ENCODE data around the gene PLCB4. TPM values are rescaled to one million over a fixed set of nuclear protein-coding genes. Genes with fewer than 3 reads are reported as not detected.

PLCB4 gene
- total and polyA plus RNA-seq, 12 donors: 0.26 to 8.5 (median 2.8) TPM

- Histone ChIP-seq H3K4me1 (replicated peaks in 1 of 2) (no peaks in the 10 kb centered on the region), H3K27me3 (no peaks in the 10 kb centered on the region), H3K27ac (no peak overlapping the region), H3K36me3 (replicated peaks in 1 of 2) (no peaks in the 10 kb centered on the region), H3K9me3 (replicated peaks in 1 of 3) (no peaks in the 10 kb centered on the region), H3K4me3 (no peak overlapping the region)
- TF ChIP-seq POLR2A (IDR thresholded peaks at IDR 0.05) (no peak), CTCF (IDR thresholded peaks at IDR 0.05) (no peak)
- intact Hi-C loops (cut with DNase I): no loop called here
- WGBS, 4 donors: 54 to 76% (median 68%) methylated on average over 3 of the region's 3 CpGs
- DNase-seq: no peak
Measured at GRCh38 chr20:9035126-9035525, 33.8 kb upstream of the PLCB4 start.

- Histone ChIP-seq H3K27ac (no peak overlapping the region), H3K36me3 (replicated peaks in 1 of 2) (no peaks in the 10 kb centered on the region), H3K4me3 (no peak overlapping the region), H3K27me3 (no peaks in the 10 kb centered on the region), H3K9me3 (replicated peaks in 1 of 3) (no peaks in the 10 kb centered on the region), H3K4me1 (replicated peaks in 1 of 2) (no peaks in the 10 kb centered on the region)
- intact Hi-C loops (cut with DNase I): no loop called here
- DNase-seq: no peak
- TF ChIP-seq POLR2A (IDR thresholded peaks at IDR 0.05): no peak
- no peak for TF ChIP-seq CTCF (IDR thresholded peaks at IDR 0.05)
- 76 to 87% (median 81%) methylated on average over 1 of the region's 1 CpG for WGBS, 4 donors
Measured at GRCh38 chr20:9036593-9036992, 32.3 kb upstream of the PLCB4 start.

- 67 to 82% (median 69%) methylated on average over 6 of the region's 6 CpGs for WGBS, 4 donors
- Histone ChIP-seq H3K36me3 (replicated peaks in 1 of 2) (no peaks in the 10 kb centered on the region), H3K27ac (no peak overlapping the region), H3K27me3 (no peaks in the 10 kb centered on the region), H3K4me1 (replicated peaks in 1 of 2) (no peaks in the 10 kb centered on the region), H3K4me3 (no peak overlapping the region), H3K9me3 (replicated peaks in 1 of 3) (no peaks in the 10 kb centered on the region)
- intact Hi-C loops (cut with DNase I): no loop called here
- TF ChIP-seq CTCF (IDR thresholded peaks at IDR 0.05) (no peak), POLR2A (IDR thresholded peaks at IDR 0.05) (no peak)
- no peak for DNase-seq
Measured at GRCh38 chr20:9038791-9039535, 29.9 kb upstream of the PLCB4 start.

- no peak overlapping the region for H3K27ac ChIP-seq
- no peaks in the 10 kb centered on the region for H3K27me3 ChIP-seq
- H3K4me1 ChIP-seq (replicated peaks in 1 of 2): no peaks in the 10 kb centered on the region
- no peaks in the 10 kb centered on the region for H3K9me3 ChIP-seq (replicated peaks in 1 of 3)
- H3K4me3 ChIP-seq: no peak overlapping the region
- WGBS, 4 donors: 85 to 93% (median 89%) methylated on average over 1 of the region's 1 CpG
- intact Hi-C loops (cut with DNase I): no loop called here
- TF ChIP-seq CTCF (IDR thresholded peaks at IDR 0.05): no peak
- TF ChIP-seq POLR2A (IDR thresholded peaks at IDR 0.05): no peak
- DNase-seq: no peak
- no peaks in the 10 kb centered on the region for H3K36me3 ChIP-seq (replicated peaks in 1 of 2)
Measured at GRCh38 chr20:9040863-9041524, 27.9 kb upstream of the PLCB4 start.

Measured in adrenal gland (tissue), 12 donors.